NB4 (cell line): ENCODE results near the gene LAMA5.

Source experiments
- MYC ChIP-seq: IDR thresholded peaks from 2 replicates; pipeline ENCODE4 v1.6.1; 2011; ENCODE audit warnings: low read depth, low read length
- POLR2A ChIP-seq: IDR thresholded peaks from 2 replicates; pipeline ENCODE4 v1.6.1; 2011; ENCODE audit warnings: mild to moderate bottlenecking; ENCODE audit not compliant: insufficient read length; ENCODE audit errors: extremely low read depth
- TF ChIP-seq, protein P1 (sequence below): IDR thresholded peaks from one replicate; pipeline ENCODE4 v1.5.1; 2012; ENCODE audit warnings: low read depth, low read length
- TF ChIP-seq, protein P2 (sequence below): IDR thresholded peaks from 2 replicates; pipeline ENCODE4 v1.6.1; 2011; ENCODE audit warnings: low read depth, low read length

DNA sequence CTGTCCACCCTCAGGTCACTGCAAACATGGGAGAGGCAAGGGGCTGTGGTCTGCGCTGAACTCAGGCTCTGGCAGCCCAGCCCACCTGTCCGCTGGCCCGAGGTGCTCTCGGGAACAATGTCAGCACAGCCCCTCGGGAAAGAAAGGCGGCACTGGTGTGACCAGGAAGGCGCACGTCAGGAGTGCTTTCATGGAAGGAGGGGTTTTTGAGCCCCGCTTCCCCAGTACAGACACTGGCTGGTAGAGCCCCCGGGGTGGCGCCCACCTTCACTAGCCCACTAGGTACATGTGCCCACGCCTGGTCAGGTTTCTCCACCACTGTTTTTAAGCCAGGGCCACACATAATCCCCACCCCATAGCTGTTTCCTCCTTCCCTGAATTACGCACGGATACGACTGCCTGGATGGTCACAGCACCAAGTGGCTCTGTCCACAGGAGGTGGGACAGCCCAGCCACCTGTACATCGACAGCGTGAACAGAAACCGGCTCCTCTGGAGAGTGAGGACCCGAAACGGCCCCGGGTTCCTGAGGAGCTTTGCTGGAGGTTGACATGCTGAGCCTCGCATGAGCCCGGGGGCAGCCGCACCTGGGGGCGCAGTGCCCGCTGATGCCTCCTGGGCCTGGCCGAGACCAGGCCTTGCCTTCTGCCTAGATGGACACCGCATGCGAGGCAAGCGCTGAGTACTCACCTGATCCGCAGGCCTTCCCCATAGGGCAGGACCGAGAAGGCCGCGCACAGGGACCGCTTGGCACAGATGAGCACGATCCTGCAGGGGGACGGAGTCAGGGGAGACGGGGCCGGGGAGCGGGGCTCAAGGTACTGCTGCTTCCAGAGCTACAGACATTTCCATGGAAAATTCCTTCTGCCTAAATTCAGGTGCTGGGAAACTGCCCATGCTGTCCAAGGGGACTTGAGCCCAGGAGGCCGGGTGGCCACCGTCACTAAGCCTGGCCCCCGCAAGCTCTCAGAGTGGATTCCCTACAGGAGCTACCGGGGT is 27.4 kb upstream of the LAMA5 start:
- TF ChIP-seq, protein P1, sequence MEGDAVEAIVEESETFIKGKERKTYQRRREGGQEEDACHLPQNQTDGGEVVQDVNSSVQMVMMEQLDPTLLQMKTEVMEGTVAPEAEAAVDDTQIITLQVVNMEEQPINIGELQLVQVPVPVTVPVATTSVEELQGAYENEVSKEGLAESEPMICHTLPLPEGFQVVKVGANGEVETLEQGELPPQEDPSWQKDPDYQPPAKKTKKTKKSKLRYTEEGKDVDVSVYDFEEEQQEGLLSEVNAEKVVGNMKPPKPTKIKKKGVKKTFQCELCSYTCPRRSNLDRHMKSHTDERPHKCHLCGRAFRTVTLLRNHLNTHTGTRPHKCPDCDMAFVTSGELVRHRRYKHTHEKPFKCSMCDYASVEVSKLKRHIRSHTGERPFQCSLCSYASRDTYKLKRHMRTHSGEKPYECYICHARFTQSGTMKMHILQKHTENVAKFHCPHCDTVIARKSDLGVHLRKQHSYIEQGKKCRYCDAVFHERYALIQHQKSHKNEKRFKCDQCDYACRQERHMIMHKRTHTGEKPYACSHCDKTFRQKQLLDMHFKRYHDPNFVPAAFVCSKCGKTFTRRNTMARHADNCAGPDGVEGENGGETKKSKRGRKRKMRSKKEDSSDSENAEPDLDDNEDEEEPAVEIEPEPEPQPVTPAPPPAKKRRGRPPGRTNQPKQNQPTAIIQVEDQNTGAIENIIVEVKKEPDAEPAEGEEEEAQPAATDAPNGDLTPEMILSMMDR: no peak
- TF ChIP-seq POLR2A (no peak), MYC (no peak)
- TF ChIP-seq, protein P2, sequence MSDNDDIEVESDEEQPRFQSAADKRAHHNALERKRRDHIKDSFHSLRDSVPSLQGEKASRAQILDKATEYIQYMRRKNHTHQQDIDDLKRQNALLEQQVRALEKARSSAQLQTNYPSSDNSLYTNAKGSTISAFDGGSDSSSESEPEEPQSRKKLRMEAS: no peak
